ENCODE measurements around the gene PALM2AKAP2.

The PALM2AKAP2 gene

GRCh38 chr9:109779711-109780452 lies at the start of gene PALM2AKAP2:
Gene PALM2AKAP2 (plus strand): TSS chr9:109780198. CDS start chr9:109780489, 291 bp downstream.
- no peak for DNase-seq

GRCh38 chr9:109730228-109730627 lies 49.8 kb upstream of the PALM2AKAP2 start:
- no peak for DNase-seq

GRCh38 chr9:109733690-109734089 lies 46.3 kb upstream of the PALM2AKAP2 start:
- no peak for DNase-seq

GRCh38 chr9:109734814-109735213 lies 45.2 kb upstream of the PALM2AKAP2 start:
- no peak for DNase-seq

GRCh38 chr9:109735801-109736200 lies 44.2 kb upstream of the PALM2AKAP2 start:
- no peak for DNase-seq

GRCh38 chr9:109737295-109737694 lies 42.7 kb upstream of the PALM2AKAP2 start:
- no peak for DNase-seq

GRCh38 chr9:109739760-109740159 lies 40.2 kb upstream of the PALM2AKAP2 start:
- no peak for DNase-seq

GRCh38 chr9:109742776-109743348 lies 37.1 kb upstream of the PALM2AKAP2 start:
- no peak for DNase-seq

GRCh38 chr9:109743696-109744095 lies 36.3 kb upstream of the PALM2AKAP2 start:
- DNase-seq, result no peak

- no peak for DNase-seq
These were observed 34.4 kb upstream of the PALM2AKAP2 start for GRCh38 chr9:109745335-109746283.

GRCh38 chr9:109751253-109751652 lies 28.7 kb upstream of the PALM2AKAP2 start:
- DNase-seq, result no peak

- no peak for DNase-seq
These were observed 26.7 kb upstream of the PALM2AKAP2 start for GRCh38 chr9:109753308-109753707.

GRCh38 chr9:109755040-109755439 lies 25.0 kb upstream of the PALM2AKAP2 start:
- no peak for DNase-seq

- no peak for DNase-seq
These were observed 20.4 kb upstream of the PALM2AKAP2 start for GRCh38 chr9:109759589-109759988.

- DNase-seq, result no peak
These were observed 14.7 kb upstream of the PALM2AKAP2 start for GRCh38 chr9:109765278-109765677.

GRCh38 chr9:109765830-109766229 lies 14.2 kb upstream of the PALM2AKAP2 start:
- DNase-seq, result no peak

GRCh38 chr9:109766351-109766750 lies 13.6 kb upstream of the PALM2AKAP2 start:
- DNase-seq, result no peak

GRCh38 chr9:109767404-109767803 lies 12.6 kb upstream of the PALM2AKAP2 start:
- no peak for DNase-seq

GRCh38 chr9:109767814-109768213 lies 12.2 kb upstream of the PALM2AKAP2 start:
- no peak for DNase-seq

- DNase-seq, result no peak
These were observed 10.7 kb upstream of the PALM2AKAP2 start for GRCh38 chr9:109769250-109769649.

GRCh38 chr9:109770101-109770500 lies 9.9 kb upstream of the PALM2AKAP2 start:
- no peak for DNase-seq

- no peak for DNase-seq
These were observed 8.9 kb upstream of the PALM2AKAP2 start for GRCh38 chr9:109771087-109771486.

GRCh38 chr9:109771796-109772531 lies 8.0 kb upstream of the PALM2AKAP2 start:
- no peak for DNase-seq

All from stimulated activated naive CD4-positive, alpha-beta T cell (primary cell).